ENCODE data around the gene OPHN1. TPM values are rescaled to one million over a fixed set of nuclear protein-coding genes. Genes with fewer than 3 reads are reported as not detected.

The OPHN1 gene
- total and polyA plus RNA-seq, 2 donors (not counting 1 experiment from before 2014, with no cell fraction given) = 2.9 to 8.3 TPM

DNA sequence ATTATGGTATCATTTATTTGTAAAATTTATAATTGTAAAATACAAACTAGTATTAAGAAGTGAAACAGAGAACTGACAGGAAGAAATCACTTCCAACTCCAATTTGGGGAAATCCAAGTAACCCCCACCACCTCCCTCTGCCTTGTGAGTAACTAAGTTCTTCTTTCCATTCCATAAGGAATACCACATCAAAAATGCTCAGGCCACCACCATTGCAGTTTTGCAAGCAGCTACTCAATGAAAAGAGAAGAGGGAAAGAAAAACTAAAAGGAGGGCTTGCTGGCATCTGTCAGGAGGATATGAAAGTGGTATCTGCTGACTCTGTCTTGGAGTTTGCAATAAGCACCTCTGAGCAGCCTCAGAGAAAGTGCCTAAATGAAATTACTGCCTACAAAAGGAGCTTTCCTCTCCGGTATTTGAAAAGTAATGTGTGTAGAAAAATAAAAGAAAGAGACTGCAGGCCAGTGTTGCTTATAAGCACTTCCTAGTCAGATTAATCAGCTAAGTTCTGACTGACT, 228.7 kb downstream of the OPHN1 start:
- DNase-seq (ENCODE audit: low read depth in 2 of 2) = no peak
- TF ChIP-seq, protein P1, sequence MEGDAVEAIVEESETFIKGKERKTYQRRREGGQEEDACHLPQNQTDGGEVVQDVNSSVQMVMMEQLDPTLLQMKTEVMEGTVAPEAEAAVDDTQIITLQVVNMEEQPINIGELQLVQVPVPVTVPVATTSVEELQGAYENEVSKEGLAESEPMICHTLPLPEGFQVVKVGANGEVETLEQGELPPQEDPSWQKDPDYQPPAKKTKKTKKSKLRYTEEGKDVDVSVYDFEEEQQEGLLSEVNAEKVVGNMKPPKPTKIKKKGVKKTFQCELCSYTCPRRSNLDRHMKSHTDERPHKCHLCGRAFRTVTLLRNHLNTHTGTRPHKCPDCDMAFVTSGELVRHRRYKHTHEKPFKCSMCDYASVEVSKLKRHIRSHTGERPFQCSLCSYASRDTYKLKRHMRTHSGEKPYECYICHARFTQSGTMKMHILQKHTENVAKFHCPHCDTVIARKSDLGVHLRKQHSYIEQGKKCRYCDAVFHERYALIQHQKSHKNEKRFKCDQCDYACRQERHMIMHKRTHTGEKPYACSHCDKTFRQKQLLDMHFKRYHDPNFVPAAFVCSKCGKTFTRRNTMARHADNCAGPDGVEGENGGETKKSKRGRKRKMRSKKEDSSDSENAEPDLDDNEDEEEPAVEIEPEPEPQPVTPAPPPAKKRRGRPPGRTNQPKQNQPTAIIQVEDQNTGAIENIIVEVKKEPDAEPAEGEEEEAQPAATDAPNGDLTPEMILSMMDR (conservative IDR thresholded peaks at IDR 0.05 in 1 of 2, IDR thresholded peaks at IDR 0.05 in 1 of 2; ENCODE audit: low read depth in 1 of 2, low read length in 2 of 2) = no peak
- Histone ChIP-seq H3K27me3 (ENCODE audit: control insufficient read depth, insufficient read depth, low read length) (no peaks in the 10 kb centered on the region), H3K4me3 (replicated peaks in 1 of 4; ENCODE audit: control extremely low read depth in 1 of 4, insufficient read depth in 1 of 4, low read depth in 3 of 4, low read length in 4 of 4) (no peak overlapping the region), H2AFZ (ENCODE audit: low read length) (no peak overlapping the region), H3K4me2 (ENCODE audit: extremely low read depth, insufficient read depth, low read length) (no peak overlapping the region), H3K4me1 (ENCODE audit: control insufficient read depth, extremely low read depth, insufficient read depth, low read length) (no peaks in the 10 kb centered on the region), H4K20me1 (ENCODE audit: control insufficient read depth, extremely low read depth, insufficient read depth, low read length) (no peaks in the 10 kb centered on the region), H3K9me3 (ENCODE audit: control insufficient read depth, insufficient read depth, low read depth, low read length) (no peaks in the 10 kb centered on the region), H3K36me3 (ENCODE audit: control insufficient read depth, insufficient read depth, low read length) (no peaks in the 10 kb centered on the region), H3K9ac (ENCODE audit: insufficient read depth, low read length) (no peak overlapping the region), H3K27ac (ENCODE audit: insufficient read depth, low read length) (no peak overlapping the region), H3K79me2 (ENCODE audit: control insufficient read depth, insufficient read depth, low read length) (no peaks in the 10 kb centered on the region)

DNA sequence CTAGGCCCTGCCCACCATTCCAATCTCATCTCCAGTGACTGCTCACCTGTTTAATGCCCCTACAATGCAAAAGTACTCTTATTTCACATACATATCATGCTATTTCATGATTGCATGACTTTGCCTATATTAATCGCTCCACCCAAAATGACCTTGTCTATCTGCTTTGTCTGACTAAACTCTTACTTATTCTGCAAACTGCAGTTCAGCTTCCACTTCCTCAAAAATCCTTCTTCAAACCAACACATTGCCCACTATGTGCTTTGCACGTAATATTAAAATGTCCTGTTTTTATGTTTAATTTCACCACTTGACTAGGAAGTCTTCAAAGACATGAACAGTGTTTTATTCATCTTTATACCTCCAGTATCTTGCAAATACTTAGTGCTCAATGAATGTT, 229.6 kb downstream of the OPHN1 start:
- Histone ChIP-seq H3K27ac (ENCODE audit: insufficient read depth, low read length) (no peak overlapping the region), H2AFZ (ENCODE audit: low read length) (no peak overlapping the region), H3K4me1 (ENCODE audit: control insufficient read depth, extremely low read depth, insufficient read depth, low read length) (no peaks in the 10 kb centered on the region), H3K36me3 (ENCODE audit: control insufficient read depth, insufficient read depth, low read length) (no peaks in the 10 kb centered on the region), H3K4me3 (replicated peaks in 1 of 4; ENCODE audit: control extremely low read depth in 1 of 4, insufficient read depth in 1 of 4, low read depth in 3 of 4, low read length in 4 of 4) (no peak overlapping the region), H4K20me1 (ENCODE audit: control insufficient read depth, extremely low read depth, insufficient read depth, low read length) (no peaks in the 10 kb centered on the region), H3K9ac (ENCODE audit: insufficient read depth, low read length) (no peak overlapping the region), H3K4me2 (ENCODE audit: extremely low read depth, insufficient read depth, low read length) (no peak overlapping the region), H3K79me2 (ENCODE audit: control insufficient read depth, insufficient read depth, low read length) (no peaks in the 10 kb centered on the region), H3K27me3 (ENCODE audit: control insufficient read depth, insufficient read depth, low read length) (no peaks in the 10 kb centered on the region), H3K9me3 (ENCODE audit: control insufficient read depth, insufficient read depth, low read depth, low read length) (no peaks in the 10 kb centered on the region)
- DNase-seq (ENCODE audit: low read depth in 2 of 2) = no peak
- TF ChIP-seq EZH2 (IDR thresholded peaks at IDR 0.05; ENCODE audit: low read length, missing control alignments) = no peak
- TF ChIP-seq, protein P1 (conservative IDR thresholded peaks at IDR 0.05 in 1 of 2, IDR thresholded peaks at IDR 0.05 in 1 of 2; ENCODE audit: low read depth in 1 of 2, low read length in 2 of 2) = no peak

DNA sequence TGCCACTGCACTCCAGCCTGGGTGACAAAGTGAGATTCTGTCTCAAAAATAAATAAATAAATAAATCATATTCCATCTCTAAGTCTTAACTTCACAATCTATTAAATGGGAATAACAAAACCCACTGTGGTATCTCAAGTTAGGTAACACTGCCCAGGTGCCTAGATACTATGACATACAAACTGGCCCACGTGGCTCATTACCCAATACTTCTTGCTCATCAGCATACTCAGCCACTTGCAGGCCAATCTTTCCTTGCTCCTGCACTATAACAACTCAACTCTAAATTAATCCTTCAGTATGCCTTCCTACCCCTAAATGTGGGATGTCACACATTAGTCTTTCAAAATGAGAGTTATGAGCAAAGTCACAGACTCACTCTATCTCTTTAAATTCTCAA, 230.1 kb downstream of the OPHN1 start:
- H3K4me3 ChIP-seq (replicated peaks in 1 of 4; ENCODE audit: control extremely low read depth in 1 of 4, insufficient read depth in 1 of 4, low read depth in 3 of 4, low read length in 4 of 4) = no peak overlapping the region
- TF ChIP-seq, protein P1 (conservative IDR thresholded peaks at IDR 0.05 in 1 of 2, IDR thresholded peaks at IDR 0.05 in 1 of 2; ENCODE audit: low read depth in 1 of 2, low read length in 2 of 2) = no peak
- TF ChIP-seq EZH2 (IDR thresholded peaks at IDR 0.05; ENCODE audit: low read length, missing control alignments) = no peak
- no peaks in the 10 kb centered on the region for H3K36me3 ChIP-seq (ENCODE audit: control insufficient read depth, insufficient read depth, low read length)
- no peaks in the 10 kb centered on the region for H3K79me2 ChIP-seq (ENCODE audit: control insufficient read depth, insufficient read depth, low read length)
- no peaks in the 10 kb centered on the region for H3K27me3 ChIP-seq (ENCODE audit: control insufficient read depth, insufficient read depth, low read length)
- no peak overlapping the region for H3K9ac ChIP-seq (ENCODE audit: insufficient read depth, low read length)
- H3K9me3 ChIP-seq (ENCODE audit: control insufficient read depth, insufficient read depth, low read depth, low read length) = no peaks in the 10 kb centered on the region
- no peak overlapping the region for H3K27ac ChIP-seq (ENCODE audit: insufficient read depth, low read length)
- DNase-seq (ENCODE audit: low read depth in 2 of 2) = no peak
- no peak overlapping the region for H2AFZ ChIP-seq (ENCODE audit: low read length)
- no peaks in the 10 kb centered on the region for H3K4me1 ChIP-seq (ENCODE audit: control insufficient read depth, extremely low read depth, insufficient read depth, low read length)
- H4K20me1 ChIP-seq (ENCODE audit: control insufficient read depth, extremely low read depth, insufficient read depth, low read length) = no peaks in the 10 kb centered on the region
- H3K4me2 ChIP-seq (ENCODE audit: extremely low read depth, insufficient read depth, low read length) = no peak overlapping the region

All from fibroblast of lung (primary cell).